ENCODE data around the gene LRRC17. TPM values are rescaled to one million over a fixed set of nuclear protein-coding genes. Genes with fewer than 3 reads are reported as not detected.
"Not testable (repeated sequence)": the region's sequence is repeated elsewhere in the genome, so short reads cannot be mapped to it uniquely, and the experiment has no call there.

Gene LRRC17
- total RNA-seq, 3 donors from 2014 or later = 1.3 to 1.9 (median 1.3) TPM

- H3K36me3 ChIP-seq (ENCODE audit: low read depth) = no peaks in the 10 kb centered on the region
- ATAC-seq (no peak), DNase-seq (no peak)
- TF ChIP-seq CTCF (IDR thresholded peaks at IDR 0.05) = no peak
- H3K9me3 ChIP-seq = no peaks in the 10 kb centered on the region
- intact Hi-C loops (cut with DNase I, micrococcal nuclease) = no loop called here
- no peak overlapping the region for H3K4me3 ChIP-seq
- no peaks in the 10 kb centered on the region for H3K4me1 ChIP-seq (ENCODE audit: low read depth)
These were observed 31.4 kb downstream of the LRRC17 start for GRCh38 chr7:102944241-102944640.

- ATAC-seq = no peak
- no peaks in the 10 kb centered on the region for H3K36me3 ChIP-seq (ENCODE audit: low read depth)
- no peak for DNase-seq
- H3K4me1 ChIP-seq (ENCODE audit: low read depth) = no peaks in the 10 kb centered on the region
- no peak for TF ChIP-seq CTCF (IDR thresholded peaks at IDR 0.05)
- H3K4me3 ChIP-seq = no peak overlapping the region
- intact Hi-C loops (cut with DNase I, micrococcal nuclease) = no loop called here
- peaks cover 2% of the 10 kb centered on the region for H3K9me3 ChIP-seq
These were observed 39.0 kb downstream of the LRRC17 start for GRCh38 chr7:102951839-102952238.

- no peak overlapping the region for H3K4me3 ChIP-seq
- DNase-seq (no peak), ATAC-seq (no peak)
- intact Hi-C loops (cut with DNase I, micrococcal nuclease) = no loop called here
- H3K36me3 ChIP-seq (ENCODE audit: low read depth) = no peaks in the 10 kb centered on the region
- TF ChIP-seq CTCF (IDR thresholded peaks at IDR 0.05) = no peak
- no peaks in the 10 kb centered on the region for H3K4me1 ChIP-seq (ENCODE audit: low read depth)
- H3K9me3 ChIP-seq = peaks cover 3% of the 10 kb centered on the region
These were observed 40.6 kb downstream of the LRRC17 start for GRCh38 chr7:102953406-102953805.

GRCh38 chr7:102954359-102954758 lies 41.6 kb downstream of the LRRC17 start:
- intact Hi-C loops (cut with DNase I, micrococcal nuclease); H3K4me3 ChIP-seq: not testable (repeated sequence)

GRCh38 chr7:102958004-102958403 lies 45.2 kb downstream of the LRRC17 start:
- DNase-seq; intact Hi-C loops (cut with DNase I, micrococcal nuclease); H3K36me3 ChIP-seq (ENCODE audit: low read depth); H3K9me3 ChIP-seq; H3K4me1 ChIP-seq (ENCODE audit: low read depth); ATAC-seq; H3K4me3 ChIP-seq: not testable (repeated sequence)

More at GRCh38 chr7:102954359-102954758, 41.6 kb downstream of the LRRC17 start:
- H3K9me3 ChIP-seq; H3K4me1 ChIP-seq (ENCODE audit: low read depth); DNase-seq; H3K36me3 ChIP-seq (ENCODE audit: low read depth); ATAC-seq: not testable (repeated sequence)

- H3K9me3 ChIP-seq; H3K4me1 ChIP-seq (ENCODE audit: low read depth); DNase-seq; H3K36me3 ChIP-seq (ENCODE audit: low read depth); ATAC-seq; H3K4me3 ChIP-seq; intact Hi-C loops (cut with DNase I, micrococcal nuclease): not testable (repeated sequence)
These were observed 49.2 kb downstream of the LRRC17 start for GRCh38 chr7:102961993-102962392.

GRCh38 chr7:102966465-102966864 lies 53.7 kb downstream of the LRRC17 start:
- H3K4me3 ChIP-seq = no peak overlapping the region
- ATAC-seq = no peak
- DNase-seq = no peak

More at GRCh38 chr7:102966465-102966864, 53.7 kb downstream of the LRRC17 start:
- intact Hi-C loops (cut with DNase I, micrococcal nuclease) = no loop called here
- no peaks in the 10 kb centered on the region for H3K9me3 ChIP-seq
- H3K36me3 ChIP-seq (ENCODE audit: low read depth) = no peaks in the 10 kb centered on the region
- H3K4me1 ChIP-seq (ENCODE audit: low read depth) = no peaks in the 10 kb centered on the region
- TF ChIP-seq CTCF (IDR thresholded peaks at IDR 0.05) = no peak

All from mucosa of descending colon (tissue), 3 donors.